Fibroblast of skin of right biceps (primary cell): ENCODE data around the gene OCRL.

Experiments used
- DNase-seq: peaks from one replicate; pipeline ENCODE4 v3.0.0-alpha.2; 2013

Gene OCRL

DNA sequence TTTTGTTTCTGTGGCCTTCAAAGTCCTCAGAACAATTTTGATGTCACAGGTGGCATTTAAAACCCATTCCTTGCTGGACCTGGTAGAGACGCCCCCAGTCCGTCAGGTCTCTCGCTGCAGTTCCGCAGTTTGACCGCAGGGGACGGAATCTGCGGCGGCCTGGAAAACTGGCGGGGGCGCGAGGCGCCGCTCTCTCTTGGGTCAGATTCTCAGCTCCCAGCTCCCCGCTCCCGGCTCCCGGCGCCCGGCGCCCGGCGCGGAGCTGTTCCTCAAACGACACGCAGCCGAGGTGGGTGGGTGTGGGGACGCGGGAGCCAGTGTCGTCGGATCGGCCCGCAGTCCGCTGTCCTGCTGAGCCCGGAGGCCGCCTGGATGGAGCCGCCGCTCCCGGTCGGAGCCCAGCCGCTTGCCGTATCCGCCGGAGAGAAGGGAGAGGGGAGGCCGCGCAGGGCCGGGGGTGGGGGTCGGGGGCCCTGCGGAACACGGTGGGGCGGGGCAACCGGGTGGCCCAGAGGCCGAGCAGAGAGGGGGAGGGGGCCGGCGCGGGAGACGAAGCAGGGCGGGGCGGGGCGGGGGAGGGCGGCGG lies at the start of gene OCRL:
OCRL (plus strand) TSS at position 192 of the 586 bp plus-strand sequence; CDS start at position 373, 181 bp downstream.
- DNase-seq = peak; percentile 59

DNA sequence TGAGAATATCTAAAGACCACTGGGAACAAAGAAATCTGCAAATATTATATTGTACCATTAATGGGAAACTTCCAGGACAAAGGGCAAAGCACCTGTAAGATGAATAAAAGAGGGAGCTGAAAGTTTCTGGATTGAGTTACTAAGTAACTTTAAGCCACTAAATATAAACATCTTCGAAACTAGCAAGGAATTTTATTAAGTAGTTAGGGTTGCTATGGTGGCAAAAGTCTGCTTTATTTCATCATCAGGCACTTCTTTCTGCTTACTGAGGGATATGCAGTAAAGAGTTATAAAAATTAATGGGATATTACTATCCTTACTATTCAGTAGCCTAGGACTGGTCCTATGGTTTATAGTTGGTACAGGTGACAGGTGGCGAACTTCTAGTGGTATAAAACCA lies 49.7 kb upstream of the OCRL start:
- no peak for DNase-seq

DNA sequence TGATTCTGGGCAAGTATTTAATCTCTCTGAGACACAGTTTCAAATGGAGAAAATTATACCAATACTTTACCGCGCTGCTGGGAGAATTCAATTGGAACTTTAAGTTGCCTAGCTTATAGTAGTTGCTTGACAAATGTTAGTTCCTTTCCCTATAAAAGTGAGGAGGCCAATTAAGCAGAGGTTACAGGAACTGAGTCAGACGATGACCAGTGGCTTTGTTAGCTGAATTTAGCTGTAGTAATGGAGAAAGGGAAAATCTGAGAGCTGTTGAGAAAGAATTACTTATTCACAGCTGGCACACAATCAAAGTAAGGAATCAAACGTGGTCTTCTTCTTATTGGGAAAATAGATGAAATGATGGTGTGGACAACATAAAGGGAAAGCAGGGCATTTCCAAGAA lies 46.4 kb upstream of the OCRL start:
- DNase-seq = peak; percentile 41

DNA sequence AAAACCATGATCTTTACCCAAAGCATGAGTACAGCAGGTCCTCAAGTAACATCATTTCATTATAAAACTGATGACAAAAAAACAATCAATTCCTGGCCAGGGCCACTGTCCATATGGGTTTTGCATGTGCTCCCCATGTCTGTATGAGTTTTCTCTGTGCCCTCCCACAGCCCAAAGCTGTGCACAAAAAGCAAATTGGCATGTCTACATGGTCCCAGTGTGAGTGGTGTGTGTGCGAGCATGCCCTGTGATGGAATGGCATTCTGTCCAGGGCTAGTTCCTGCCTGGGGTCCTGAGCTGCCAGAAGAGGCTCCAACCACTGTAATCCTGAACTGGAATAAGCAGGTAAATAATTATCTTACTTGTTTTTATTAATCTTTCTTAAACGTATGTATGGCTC lies 45.2 kb upstream of the OCRL start:
- DNase-seq = no peak

DNA sequence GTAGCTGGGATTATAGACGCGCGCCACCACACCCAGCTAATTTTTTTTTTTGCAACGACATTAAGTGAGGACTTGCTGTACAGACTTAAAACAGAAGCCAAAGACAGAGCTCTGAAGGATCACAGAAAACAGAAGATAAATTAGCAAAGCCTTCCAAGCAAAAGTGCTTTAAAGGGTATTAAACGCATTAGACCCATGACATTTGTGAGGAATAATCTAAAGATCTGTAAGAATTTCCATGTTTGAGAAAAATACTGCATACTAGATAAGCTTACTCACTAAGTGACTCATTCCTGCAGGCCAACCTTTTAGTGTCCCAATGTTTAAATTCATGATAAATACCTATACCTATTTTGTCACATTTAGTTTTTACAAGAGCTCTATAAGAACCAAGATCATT lies 44.2 kb upstream of the OCRL start:
- peak; percentile 67 for DNase-seq

DNA sequence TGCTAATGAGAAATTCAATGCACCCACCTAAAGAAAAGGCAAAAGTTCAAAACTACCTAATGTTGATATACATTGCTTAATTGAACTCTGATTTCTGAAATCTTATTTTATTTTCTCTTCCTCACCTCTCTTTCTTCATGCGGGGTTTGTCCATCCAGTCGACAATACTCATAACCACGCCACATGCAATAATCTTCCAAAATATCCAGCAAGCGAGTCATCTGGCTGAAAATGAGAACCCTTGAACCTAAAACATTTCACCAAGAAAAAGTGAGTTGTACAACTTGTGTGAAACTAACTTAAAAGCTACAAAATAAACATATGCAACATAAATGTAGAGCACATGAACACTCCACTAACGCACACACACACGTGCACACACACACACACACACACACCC lies 43.4 kb upstream of the OCRL start:
- peak; percentile 67 for DNase-seq

DNA sequence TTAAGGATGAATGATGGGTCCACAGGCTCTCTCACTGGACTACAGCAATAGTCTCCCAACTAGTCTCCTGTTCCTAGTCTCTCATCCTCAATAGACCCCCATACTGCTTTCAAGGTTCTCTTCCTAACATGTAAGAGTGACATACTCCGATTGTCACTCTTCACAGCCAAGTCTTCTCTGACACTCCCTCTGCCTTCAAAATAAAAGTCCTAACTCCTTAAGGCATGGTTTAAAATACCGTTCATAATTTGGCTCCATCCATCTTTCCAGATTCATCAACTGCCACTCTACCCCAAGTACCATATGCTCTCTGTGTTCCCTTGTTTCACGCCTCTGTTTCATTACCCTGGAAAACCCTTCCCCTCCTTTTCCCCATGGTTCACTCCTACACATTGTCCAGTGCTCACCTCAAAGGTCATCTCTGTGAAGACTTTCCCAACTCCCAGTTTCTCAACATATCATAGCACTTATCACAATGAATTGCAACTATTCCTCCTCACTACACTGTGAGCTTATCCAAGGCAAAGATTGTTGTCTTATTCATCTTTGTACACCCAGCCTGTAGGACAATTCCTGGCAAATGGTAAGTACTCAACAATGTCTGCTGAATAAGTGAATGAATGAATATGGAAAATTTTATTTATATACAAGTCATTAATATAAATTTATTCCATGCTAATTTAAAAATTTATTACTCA lies 42.8 kb upstream of the OCRL start:
- DNase-seq = no peak

DNA sequence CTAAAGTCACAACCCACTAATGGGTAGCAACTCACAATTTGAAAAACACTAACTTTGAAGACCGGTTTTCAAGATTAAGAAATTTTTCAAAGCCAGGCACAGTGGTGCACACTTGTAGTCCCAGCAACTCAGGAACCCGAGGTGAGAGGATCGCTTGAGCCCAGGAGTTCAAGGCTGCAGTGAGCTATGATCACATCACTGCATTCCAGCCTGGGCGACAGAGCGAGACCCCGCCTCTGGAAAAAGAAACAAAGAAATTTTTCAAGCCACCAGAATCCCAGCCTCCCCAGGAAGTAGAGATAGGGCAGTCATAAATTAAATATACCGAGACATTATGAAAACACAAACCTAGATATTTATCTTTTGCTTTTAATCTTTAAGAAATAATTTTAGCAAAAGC lies 29.7 kb upstream of the OCRL start:
- no peak for DNase-seq

DNA sequence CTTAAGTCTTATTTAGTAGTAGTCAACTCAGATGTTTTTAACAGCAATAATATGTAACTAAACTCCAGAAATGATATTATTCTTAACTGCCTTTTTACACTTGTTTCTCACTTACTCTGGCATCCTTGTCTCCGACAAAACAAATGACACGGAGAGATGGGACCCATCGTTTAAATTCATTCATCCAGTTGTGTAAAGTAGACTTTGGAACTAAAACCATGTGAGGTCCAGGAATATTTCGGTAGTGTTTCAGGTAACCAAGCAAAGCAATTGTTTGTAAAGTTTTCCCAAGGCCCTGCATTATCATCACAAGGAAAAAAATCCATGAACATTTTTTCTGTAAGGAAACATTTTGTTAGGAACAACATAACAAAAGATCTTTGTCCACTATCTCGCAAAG lies 28.4 kb upstream of the OCRL start:
- DNase-seq = no peak

DNA sequence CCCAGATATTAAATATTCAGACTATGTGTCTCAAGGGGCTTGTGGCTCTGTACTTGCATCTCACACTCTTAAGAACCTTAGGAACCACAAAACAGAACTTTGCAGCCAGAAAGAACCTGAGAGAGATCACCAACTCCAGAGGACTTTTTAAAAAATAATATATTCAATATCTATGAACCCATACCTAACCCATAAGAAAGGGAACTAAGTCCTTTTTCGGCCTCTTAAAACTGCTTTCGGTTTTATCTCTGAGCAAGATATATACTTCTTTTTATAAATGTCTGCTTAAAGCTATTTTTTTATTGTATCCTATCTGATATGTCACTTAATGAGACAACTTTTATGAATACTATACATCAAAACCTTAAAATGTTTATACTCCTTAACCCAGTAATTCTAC lies 27.6 kb upstream of the OCRL start:
- DNase-seq = no peak

DNA sequence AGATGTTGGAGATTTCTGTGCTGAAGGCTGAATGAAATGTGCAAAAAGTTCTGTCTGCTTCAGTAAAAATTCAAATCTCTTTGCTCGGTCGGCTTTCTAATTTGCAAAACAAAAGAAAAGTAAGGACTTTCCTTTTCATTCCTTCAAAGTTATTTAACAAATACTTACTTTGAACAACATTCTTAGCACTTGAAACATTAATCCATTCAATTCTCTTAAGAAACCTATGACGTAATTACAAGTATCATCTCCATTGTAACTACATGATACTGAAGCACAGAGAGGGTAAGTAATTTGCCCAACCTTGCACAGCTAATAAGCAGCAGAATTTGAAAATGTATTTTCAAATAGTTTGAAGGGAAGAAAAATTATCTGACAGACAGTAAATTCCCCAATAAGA lies 23.7 kb upstream of the OCRL start:
- no peak for DNase-seq

DNA sequence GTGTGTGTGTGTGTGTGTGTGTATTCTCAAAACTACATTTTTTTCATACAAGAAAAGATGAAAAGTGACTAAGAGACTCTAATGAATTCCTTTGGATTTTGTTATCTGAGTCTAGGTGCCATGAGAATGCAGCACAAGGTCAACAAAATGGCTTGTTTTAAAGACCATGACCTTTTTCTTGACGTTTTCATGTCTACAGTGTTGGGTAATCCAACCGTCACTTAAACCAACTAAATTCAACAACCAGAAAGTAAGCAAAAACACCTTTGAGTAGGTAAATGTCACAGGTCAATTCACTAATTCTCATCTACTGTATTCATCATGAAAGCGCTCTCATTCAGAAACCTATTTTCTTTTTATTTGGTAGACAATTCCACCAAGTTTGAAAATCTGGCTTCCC lies 19.9 kb upstream of the OCRL start:
- DNase-seq = no peak

DNA sequence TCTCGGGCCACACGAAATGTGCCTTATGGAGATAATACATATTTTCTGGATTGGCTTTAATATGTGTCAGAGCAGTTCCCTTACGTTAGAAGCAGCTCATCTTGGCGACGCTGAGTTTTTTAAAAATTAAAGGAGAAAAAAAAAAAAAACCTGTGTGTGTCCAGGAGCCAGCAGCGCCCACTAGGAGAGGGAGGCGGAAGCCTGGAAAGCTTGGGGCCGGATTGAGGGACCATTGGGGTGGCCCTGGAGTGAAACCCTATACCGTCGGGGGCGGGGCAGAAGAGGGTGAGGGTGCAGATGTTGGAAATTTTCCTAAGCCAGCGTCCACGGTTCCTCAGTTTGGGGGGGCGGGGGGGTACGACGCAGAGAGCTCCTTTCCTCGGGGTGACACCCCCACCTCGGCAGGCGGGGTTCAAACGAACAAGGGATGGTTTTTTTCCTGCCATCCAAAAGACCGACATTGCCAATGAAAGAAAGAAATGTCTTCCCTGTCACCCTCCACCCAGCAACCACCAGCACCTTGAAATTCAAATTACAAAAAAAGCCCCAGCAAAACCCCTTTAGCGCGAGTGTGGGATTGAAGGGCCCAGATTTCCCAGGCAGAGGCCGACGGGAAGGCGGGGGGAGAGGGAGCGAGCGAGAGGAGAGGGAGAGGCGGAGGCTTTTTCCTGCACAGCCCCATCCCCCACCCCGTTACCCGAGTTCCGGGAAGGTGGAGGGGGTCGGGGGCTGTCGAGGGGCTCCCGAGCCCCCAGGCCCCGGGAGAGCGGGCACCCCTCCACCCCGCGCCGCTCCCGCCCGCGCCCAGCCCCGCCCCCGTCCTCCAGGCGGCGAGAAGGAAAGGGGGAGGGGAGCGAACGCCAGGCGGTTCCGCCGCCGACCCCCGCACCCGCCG lies 17.6 kb upstream of the OCRL start:
- peak; percentile 70 for DNase-seq

DNA sequence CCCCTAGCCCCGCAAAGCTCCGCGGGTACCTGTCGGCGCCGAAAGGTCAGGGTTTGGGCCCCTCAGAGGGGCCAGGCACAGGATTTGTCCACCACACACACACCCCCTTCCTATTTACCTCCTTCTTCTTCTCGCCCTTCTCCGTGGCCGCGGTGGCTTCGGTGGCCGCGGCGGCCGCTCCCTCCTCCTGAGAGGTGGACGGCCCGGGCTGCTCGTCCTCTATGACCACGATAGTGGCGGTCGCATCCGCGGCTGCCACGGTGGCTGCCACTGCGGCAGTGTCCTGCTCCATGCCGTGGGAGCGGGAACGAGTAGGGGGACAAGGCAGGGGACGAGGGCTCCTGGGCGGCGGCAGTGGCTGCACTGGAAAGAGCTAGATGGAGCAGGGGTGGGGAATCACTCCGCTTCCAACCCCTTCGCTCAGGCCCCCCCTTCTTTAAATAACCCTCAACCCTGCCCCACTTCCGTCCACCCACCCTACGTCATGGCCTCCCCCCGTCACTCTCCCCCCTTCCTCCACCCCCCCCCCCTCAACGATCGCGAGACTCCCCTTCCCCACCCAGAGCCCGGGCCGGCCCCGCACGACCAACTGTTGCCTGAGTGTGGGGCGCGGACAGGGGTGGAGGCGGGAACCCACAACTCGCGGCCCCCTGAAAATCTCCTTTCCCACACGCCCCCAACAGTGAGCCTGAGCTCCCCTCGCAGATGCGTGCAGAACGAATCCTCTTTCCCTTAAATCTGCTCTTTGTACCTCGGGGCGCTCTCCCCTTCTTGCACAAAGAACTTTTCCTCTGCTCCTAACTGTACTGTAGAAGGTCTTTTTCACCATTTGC lies 16.8 kb upstream of the OCRL start, which contains the start of gene SMARCA1:
SMARCA1 (minus strand) TSS at position 412 of the 833 bp plus-strand sequence; CDS start at position 292, 120 bp downstream.
- peak; percentile 77 for DNase-seq

DNA sequence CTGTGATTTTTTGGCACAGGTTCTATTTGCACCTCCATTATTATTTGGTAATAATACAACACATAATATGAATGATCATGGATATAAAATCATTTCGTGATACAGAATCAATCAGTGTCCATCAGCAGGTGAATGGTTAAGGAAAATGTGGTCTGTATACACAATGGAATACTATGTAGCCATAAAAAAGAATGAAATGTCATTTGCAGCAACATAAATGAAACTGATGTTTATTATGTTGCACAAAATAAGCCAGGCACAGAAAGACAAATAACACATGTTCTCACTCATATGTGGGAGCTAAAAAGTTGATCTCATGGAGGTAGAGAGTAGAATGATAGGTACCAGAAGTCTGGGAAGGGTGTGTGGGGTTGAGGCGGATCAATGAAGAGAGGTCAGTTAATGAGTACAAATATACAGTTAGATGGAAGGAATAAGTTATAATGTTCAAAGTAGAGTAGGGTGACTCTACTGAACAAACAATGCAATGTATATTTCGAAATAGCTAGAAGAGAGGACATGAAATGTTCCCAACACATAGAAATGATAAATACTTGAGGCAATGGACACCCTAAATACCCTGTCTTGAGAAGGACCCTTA lies 15.7 kb upstream of the OCRL start:
- no peak for DNase-seq

DNA sequence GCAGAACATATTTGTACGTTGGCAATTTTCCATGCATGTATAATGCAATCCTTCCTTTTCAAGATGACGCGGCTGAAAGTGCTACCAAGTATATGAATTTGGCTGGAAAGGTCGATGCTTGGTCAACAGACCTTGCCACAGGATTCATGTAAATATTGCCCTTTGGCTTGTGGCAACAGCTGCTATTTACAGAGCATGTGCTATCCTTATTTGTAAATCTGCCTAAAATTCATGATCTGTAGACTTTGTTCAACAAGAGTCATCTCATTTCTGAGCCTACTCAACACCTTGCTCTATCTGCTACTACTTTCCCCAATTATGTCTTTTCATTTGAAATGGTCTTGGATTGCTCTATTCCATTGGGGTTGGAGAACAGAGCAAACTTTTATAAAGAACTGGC lies 14.9 kb upstream of the OCRL start:
- DNase-seq = no peak

DNA sequence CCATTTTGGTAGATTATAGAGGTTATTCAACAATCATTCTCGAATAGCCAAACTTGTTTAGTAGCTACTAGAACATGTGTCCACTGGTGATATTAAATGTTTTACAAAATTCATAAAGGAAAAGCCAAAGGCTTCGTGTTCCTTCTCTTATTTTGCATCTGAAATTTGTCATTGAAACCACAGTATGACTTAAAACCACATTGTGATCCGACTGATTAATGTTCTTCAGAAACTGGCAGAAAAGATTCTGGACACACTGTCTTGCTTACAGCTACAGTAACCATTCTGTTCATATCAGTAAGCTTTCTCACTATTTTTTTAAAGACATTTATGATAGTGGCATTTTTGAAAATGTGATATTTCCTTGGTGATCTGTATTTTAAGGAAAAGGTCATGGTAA lies 14.2 kb upstream of the OCRL start:
- DNase-seq = no peak

DNA sequence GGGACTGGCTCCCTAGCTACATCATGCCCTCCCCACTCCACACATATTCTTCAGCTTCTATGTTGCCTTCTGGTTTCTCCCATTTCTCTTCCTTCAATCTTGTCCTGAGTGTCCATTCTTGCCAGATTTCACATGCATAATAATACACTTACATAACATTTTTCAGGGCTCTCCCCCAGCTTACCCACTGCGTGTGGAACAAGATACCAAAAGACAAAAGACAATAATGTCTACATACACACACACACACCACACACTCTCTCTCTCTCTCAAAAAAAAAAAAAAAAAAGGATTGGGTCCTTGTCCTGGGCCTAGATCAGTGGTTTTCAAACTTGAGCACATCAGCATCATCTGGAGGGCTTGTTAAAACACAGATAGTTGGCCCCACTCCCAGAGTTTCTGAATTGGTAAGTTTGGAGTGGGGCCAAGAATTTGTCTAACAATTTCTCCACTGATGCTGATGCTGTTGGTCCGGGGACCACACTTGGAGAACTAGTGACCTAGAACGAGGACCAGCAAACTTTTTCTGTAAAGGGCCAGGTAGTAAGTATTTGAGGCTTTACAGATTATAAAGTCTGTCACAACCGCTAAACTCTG lies 10.3 kb upstream of the OCRL start:
- DNase-seq = peak; percentile 70

DNA sequence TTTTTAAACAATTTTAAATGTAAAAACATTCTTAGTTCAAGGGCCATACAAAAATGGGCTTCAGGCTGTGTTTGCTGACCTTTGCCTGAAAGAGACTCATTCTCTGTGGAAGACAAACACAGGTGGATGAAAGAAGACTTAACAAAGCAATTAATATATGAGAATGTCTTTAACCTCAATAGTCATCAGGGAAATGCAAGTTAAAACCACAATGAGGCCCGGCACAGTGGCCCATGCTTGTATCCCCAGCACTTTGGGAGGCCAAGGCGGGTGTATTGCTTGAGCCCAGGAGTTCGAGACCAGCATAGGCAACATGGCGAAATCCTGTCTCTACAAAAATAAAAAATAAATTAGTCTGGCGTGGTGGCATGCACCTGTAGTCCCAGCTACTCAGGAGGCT lies 9.6 kb upstream of the OCRL start:
- no peak for DNase-seq

DNA sequence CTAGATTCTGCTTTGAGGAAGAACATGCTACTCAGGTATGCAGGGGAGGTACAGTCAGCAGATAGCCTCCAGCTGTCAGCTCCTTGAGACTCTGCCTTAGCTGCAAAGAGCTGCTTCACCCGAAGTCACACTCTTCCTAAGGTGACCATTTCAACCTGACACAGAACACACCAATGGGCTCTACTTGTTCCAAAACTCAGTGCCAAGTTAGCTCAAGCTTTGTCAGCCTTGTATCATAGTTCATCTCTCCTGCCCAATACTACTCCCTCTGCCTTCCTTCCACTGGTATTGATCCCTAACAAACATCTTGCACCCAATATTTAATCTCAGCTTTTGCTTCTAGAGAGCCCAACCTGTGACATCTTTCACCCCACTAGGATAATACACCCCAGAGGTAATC lies 8.9 kb upstream of the OCRL start:
- no peak for DNase-seq

DNA sequence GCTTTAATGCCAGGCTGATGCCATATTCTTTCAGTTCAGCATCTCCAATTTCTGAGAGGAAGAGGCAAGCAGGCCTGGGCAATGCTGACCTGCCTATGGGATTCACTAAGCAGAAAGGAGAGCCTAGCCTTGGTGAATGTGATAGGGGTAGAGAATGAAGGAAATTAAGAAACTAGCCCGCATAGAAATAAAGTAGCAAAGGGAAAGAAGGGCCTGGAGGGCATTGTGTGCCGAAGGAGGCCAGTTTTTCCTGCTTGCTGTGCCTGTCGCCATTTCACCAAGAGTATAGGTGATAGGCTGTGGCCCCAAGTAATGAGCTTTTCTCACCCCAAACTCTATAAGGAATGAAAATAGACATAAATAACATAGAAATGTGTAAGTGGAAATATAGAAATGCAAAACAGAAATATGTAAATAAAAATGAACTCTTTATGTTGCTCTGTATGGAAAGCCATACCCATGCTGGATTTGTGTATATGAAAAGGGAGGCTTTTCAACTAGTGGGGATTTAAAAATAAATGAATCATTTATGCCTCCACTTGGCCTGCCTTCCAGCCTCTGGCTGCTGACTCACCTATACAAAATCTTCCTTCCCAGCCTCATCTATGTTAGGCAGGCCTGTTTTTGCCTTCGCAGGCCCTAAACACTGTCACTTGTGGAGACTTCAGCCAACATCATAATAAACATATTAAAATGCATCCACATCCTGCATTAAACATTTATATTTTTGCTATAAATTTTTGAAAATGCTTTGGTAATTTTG lies 5.1 kb upstream of the OCRL start:
- peak; percentile 46 for DNase-seq
